ENCODE results near the gene CREG1. TPM values are rescaled to one million over a fixed set of nuclear protein-coding genes. Genes with fewer than 3 reads are reported as not detected.

CREG1 gene
- total RNA-seq, 1 experiment from 2014 or later = 21.7 TPM

DNA sequence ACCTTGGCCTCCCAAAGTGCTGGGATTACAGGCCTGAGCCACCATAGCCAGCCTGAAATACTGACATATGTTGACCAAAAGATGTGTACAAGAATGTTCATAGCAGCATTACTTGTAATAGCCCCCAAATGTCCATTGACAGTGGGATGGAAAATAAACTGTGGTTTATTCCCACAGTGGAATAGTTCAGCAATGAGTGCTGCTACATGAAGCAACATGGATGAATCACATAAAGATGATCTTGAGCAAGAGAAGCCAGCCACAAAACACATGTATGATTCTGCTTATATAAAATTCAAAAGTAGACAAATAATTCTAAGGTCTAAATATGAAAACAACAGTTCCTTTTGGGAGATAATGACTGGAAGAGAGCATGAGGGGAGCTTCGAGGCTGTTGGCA is 9.1 kb upstream of the CREG1 start:
- Mint-ChIP-seq H3K36me3 (no peaks in the 10 kb centered on the region), H3K4me3 (no peak overlapping the region), H3K27me3 (ENCODE audit: low read depth) (no peaks in the 10 kb centered on the region), H3K9me3 (no peaks in the 10 kb centered on the region), H3K27ac (no peak overlapping the region), H3K4me1 (0 out of 2 replicates have a peak, but pooled peaks cover 3% of the 10 kb centered on the region)
- POLR2A ChIA-PET = interaction anchor here (3.9 kb wide), 1 partner anchor 9 kb away, joined by 15 read pairs; the partner anchor contains the start of gene CREG1
- no peak for ATAC-seq
- TF ChIP-seq GTF2I (CRISPR knock-in tag; conservative IDR thresholded peaks at IDR 0.05) = no peak
- TF ChIP-seq GABPB1 (CRISPR knock-in tag; IDR thresholded peaks at IDR 0.05) = no peak
- TF ChIP-seq NR3C1 (CRISPR knock-in tag; conservative IDR thresholded peaks at IDR 0.05; ENCODE audit: low read depth) = no peak
- no peak for TF ChIP-seq OVOL2 (CRISPR knock-in tag; IDR thresholded peaks at IDR 0.05; ENCODE audit: borderline replicate concordance)
- TF ChIP-seq CREM (CRISPR knock-in tag; IDR thresholded peaks at IDR 0.05) = no peak
- TF ChIP-seq, protein P1, sequence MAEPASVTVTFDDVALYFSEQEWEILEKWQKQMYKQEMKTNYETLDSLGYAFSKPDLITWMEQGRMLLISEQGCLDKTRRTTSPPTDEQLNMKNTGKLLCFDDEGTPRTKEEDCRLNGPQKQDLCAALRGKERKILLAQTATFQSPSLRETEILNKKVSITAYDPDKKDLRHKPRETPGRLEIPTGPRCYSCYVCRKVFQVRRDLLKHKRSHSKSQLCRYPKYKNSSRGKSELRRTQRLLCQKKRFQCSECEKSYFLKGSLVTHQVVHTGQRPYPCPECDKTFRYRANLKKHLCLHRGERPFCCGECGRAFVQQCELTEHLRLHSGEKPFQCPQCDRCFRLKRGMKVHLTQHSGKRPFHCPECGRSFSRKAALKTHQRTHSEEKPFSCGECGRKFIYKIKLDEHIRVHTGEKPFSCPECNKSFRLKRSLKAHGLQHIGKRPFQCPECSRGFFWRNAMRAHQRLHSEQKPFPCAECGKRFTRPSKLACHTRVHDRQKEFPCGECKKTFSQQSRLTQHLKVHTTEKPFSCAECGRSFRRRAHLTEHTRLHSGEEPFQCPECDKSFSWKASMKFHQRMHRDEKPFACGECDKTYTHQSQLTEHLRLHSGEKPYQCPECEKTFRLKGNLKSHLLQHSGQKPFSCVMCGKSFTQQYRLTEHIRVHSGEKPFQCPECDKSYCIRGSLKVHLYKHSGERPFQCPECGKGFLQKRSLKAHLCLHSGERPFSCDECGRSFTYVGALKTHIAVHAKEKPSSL (CRISPR knock-in tag; conservative IDR thresholded peaks at IDR 0.05) = no peak
- TF ChIP-seq ZNF416 (CRISPR knock-in tag; IDR thresholded peaks at IDR 0.05) = no peak
- TF ChIP-seq JAZF1 (CRISPR knock-in tag; IDR thresholded peaks at IDR 0.05) = no peak
- no peak for TF ChIP-seq ZNF671 (CRISPR knock-in tag; IDR thresholded peaks at IDR 0.05)
- TF ChIP-seq, protein P2, sequence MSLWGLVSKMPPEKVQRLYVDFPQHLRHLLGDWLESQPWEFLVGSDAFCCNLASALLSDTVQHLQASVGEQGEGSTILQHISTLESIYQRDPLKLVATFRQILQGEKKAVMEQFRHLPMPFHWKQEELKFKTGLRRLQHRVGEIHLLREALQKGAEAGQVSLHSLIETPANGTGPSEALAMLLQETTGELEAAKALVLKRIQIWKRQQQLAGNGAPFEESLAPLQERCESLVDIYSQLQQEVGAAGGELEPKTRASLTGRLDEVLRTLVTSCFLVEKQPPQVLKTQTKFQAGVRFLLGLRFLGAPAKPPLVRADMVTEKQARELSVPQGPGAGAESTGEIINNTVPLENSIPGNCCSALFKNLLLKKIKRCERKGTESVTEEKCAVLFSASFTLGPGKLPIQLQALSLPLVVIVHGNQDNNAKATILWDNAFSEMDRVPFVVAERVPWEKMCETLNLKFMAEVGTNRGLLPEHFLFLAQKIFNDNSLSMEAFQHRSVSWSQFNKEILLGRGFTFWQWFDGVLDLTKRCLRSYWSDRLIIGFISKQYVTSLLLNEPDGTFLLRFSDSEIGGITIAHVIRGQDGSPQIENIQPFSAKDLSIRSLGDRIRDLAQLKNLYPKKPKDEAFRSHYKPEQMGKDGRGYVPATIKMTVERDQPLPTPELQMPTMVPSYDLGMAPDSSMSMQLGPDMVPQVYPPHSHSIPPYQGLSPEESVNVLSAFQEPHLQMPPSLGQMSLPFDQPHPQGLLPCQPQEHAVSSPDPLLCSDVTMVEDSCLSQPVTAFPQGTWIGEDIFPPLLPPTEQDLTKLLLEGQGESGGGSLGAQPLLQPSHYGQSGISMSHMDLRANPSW (CRISPR knock-in tag; conservative IDR thresholded peaks at IDR 0.05; ENCODE audit: low read depth) = no peak
- TF ChIP-seq, protein P3, sequence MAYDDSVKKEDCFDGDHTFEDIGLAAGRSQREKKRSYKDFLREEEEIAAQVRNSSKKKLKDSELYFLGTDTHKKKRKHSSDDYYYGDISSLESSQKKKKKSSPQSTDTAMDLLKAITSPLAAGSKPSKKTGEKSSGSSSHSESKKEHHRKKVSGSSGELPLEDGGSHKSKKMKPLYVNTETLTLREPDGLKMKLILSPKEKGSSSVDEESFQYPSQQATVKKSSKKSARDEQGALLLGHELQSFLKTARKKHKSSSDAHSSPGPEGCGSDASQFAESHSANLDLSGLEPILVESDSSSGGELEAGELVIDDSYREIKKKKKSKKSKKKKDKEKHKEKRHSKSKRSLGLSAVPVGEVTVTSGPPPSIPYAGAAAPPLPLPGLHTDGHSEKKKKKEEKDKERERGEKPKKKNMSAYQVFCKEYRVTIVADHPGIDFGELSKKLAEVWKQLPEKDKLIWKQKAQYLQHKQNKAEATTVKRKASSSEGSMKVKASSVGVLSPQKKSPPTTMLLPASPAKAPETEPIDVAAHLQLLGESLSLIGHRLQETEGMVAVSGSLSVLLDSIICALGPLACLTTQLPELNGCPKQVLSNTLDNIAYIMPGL (CRISPR knock-in tag; IDR thresholded peaks at IDR 0.05) = no peak
- CTCF ChIA-PET = interaction anchor here (3.2 to 5.7 kb wide), 3 partner anchors 9 to 124 kb away, joined by 12 to 34 read pairs (median 14); partner anchors contain the start of gene CREG1
- no peak for DNase-seq (ENCODE audit: low spot score)

DNA sequence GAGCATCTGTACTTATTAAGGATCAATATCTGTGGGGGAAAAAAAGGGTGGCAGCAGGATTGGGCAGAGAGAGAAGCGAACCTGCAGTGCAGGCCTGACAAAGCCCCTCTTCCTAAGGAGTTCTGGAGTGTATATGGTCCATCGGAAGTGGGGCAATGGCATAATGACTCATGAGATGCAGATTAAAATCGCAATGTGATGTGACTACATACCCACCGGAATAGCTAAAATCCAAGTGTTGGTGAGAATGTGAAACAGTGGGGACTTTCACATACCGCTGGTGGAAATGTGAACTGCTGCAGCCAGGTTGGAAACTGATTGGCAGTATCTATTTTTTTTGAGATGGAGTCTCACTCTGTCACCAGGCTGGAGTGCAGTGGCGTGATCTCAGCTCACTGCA is 8.2 kb upstream of the CREG1 start:
- H3K4me3 Mint-ChIP-seq = no peak overlapping the region
- H3K27ac Mint-ChIP-seq = no peak overlapping the region
- 0 out of 2 replicates have a peak, but pooled peaks cover 3% of the 10 kb centered on the region for H3K4me1 Mint-ChIP-seq
- ATAC-seq = no peak
- DNase-seq (ENCODE audit: low spot score) = no peak
- H3K36me3 Mint-ChIP-seq = no peaks in the 10 kb centered on the region
- ChIA-PET POLR2A (no interaction called here), CTCF (interaction anchor here (0.7 to 0.8 kb wide), 3 partner anchors 21 to 74 kb away, joined by 3 read pairs; no protein-coding TSS in a partner anchor)
- H3K27me3 Mint-ChIP-seq (ENCODE audit: low read depth) = no peaks in the 10 kb centered on the region
- H3K9me3 Mint-ChIP-seq = no peaks in the 10 kb centered on the region
- TF ChIP-seq, protein P4, sequence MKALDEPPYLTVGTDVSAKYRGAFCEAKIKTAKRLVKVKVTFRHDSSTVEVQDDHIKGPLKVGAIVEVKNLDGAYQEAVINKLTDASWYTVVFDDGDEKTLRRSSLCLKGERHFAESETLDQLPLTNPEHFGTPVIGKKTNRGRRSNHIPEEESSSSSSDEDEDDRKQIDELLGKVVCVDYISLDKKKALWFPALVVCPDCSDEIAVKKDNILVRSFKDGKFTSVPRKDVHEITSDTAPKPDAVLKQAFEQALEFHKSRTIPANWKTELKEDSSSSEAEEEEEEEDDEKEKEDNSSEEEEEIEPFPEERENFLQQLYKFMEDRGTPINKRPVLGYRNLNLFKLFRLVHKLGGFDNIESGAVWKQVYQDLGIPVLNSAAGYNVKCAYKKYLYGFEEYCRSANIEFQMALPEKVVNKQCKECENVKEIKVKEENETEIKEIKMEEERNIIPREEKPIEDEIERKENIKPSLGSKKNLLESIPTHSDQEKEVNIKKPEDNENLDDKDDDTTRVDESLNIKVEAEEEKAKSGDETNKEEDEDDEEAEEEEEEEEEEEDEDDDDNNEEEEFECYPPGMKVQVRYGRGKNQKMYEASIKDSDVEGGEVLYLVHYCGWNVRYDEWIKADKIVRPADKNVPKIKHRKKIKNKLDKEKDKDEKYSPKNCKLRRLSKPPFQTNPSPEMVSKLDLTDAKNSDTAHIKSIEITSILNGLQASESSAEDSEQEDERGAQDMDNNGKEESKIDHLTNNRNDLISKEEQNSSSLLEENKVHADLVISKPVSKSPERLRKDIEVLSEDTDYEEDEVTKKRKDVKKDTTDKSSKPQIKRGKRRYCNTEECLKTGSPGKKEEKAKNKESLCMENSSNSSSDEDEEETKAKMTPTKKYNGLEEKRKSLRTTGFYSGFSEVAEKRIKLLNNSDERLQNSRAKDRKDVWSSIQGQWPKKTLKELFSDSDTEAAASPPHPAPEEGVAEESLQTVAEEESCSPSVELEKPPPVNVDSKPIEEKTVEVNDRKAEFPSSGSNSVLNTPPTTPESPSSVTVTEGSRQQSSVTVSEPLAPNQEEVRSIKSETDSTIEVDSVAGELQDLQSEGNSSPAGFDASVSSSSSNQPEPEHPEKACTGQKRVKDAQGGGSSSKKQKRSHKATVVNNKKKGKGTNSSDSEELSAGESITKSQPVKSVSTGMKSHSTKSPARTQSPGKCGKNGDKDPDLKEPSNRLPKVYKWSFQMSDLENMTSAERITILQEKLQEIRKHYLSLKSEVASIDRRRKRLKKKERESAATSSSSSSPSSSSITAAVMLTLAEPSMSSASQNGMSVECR (CRISPR knock-in tag; IDR thresholded peaks at IDR 0.05; ENCODE audit: borderline replicate concordance) = no peak
- no peak for TF ChIP-seq ELF4 (CRISPR knock-in tag; IDR thresholded peaks at IDR 0.05; ENCODE audit: low read depth)
- TF ChIP-seq, protein P5, sequence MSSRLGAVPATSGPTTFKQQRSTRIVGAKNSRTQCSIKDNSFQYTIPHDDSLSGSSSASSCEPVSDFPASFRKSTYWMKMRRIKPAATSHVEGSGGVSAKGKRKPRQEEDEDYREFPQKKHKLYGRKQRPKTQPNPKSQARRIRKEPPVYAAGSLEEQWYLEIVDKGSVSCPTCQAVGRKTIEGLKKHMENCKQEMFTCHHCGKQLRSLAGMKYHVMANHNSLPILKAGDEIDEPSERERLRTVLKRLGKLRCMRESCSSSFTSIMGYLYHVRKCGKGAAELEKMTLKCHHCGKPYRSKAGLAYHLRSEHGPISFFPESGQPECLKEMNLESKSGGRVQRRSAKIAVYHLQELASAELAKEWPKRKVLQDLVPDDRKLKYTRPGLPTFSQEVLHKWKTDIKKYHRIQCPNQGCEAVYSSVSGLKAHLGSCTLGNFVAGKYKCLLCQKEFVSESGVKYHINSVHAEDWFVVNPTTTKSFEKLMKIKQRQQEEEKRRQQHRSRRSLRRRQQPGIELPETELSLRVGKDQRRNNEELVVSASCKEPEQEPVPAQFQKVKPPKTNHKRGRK (CRISPR knock-in tag; IDR thresholded peaks at IDR 0.05; ENCODE audit: borderline replicate concordance) = no peak
- TF ChIP-seq, protein P3 (CRISPR knock-in tag; IDR thresholded peaks at IDR 0.05) = no peak
- TF ChIP-seq CBFB (CRISPR knock-in tag; IDR thresholded peaks at IDR 0.05; ENCODE audit: low read depth) = no peak
- TF ChIP-seq, protein P6, sequence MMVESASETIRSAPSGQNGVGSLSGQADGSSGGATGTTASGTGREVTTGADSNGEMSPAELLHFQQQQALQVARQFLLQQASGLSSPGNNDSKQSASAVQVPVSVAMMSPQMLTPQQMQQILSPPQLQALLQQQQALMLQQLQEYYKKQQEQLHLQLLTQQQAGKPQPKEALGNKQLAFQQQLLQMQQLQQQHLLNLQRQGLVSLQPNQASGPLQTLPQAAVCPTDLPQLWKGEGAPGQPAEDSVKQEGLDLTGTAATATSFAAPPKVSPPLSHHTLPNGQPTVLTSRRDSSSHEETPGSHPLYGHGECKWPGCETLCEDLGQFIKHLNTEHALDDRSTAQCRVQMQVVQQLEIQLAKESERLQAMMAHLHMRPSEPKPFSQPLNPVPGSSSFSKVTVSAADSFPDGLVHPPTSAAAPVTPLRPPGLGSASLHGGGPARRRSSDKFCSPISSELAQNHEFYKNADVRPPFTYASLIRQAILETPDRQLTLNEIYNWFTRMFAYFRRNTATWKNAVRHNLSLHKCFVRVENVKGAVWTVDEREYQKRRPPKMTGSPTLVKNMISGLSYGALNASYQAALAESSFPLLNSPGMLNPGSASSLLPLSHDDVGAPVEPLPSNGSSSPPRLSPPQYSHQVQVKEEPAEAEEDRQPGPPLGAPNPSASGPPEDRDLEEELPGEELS (CRISPR knock-in tag; IDR thresholded peaks at IDR 0.05) = no peak
